ENCODE measurements around the gene GALNT13. TPM values are rescaled to one million over a fixed set of nuclear protein-coding genes. Genes with fewer than 3 reads are reported as not detected.
A peak's percentile ranks its signal among the peaks of the same experiment; 100 is the strongest.

The GALNT13 gene
- 0.07 TPM in 1 of 2 replicates, not detected in the other for total RNA-seq (2014; rRNA removed; shearing (Covaris generic); ENCODE audit: low replicate concordance)

- Histone ChIP-seq H3K9me3 (no peaks in the 10 kb centered on the region), H3K27me3 (peaks cover 34% of the 10 kb centered on the region), H3K36me3 (no peaks in the 10 kb centered on the region), H3K4me3 (peak within 1 kb of the TSS; percentile 32)
- peak; percentile 61 for DNase-seq
Measured at GRCh38 chr2:153871231-153872221, at the start of gene GALNT13. TSS of gene GALNT13 (plus strand) at chr2:153871922.

- Histone ChIP-seq H3K4me3 (no peak overlapping the region), H3K9me3 (no peaks in the 10 kb centered on the region), H3K27me3 (no peaks in the 10 kb centered on the region), H3K36me3 (no peaks in the 10 kb centered on the region)
- DNase-seq, result no peak
Measured at GRCh38 chr2:153823880-153824279, 47.8 kb upstream of the GALNT13 start.

- H3K36me3 ChIP-seq, result no peaks in the 10 kb centered on the region
- no peak overlapping the region for H3K4me3 ChIP-seq
- no peaks in the 10 kb centered on the region for H3K9me3 ChIP-seq
- H3K27me3 ChIP-seq, result no peaks in the 10 kb centered on the region
- no peak for DNase-seq
Measured at GRCh38 chr2:153828335-153828734, 43.4 kb upstream of the GALNT13 start.

GRCh38 chr2:153834662-153835061, 37.1 kb upstream of the GALNT13 start:
- Histone ChIP-seq H3K27me3 (no peaks in the 10 kb centered on the region), H3K36me3 (no peaks in the 10 kb centered on the region), H3K4me3 (no peak overlapping the region), H3K9me3 (no peaks in the 10 kb centered on the region)
- no peak for DNase-seq

- H3K9me3 ChIP-seq, result no peaks in the 10 kb centered on the region
- DNase-seq, result no peak
- no peaks in the 10 kb centered on the region for H3K27me3 ChIP-seq
- H3K36me3 ChIP-seq, result no peaks in the 10 kb centered on the region
- H3K4me3 ChIP-seq, result no peak overlapping the region
Measured at GRCh38 chr2:153858250-153858649, 13.5 kb upstream of the GALNT13 start.

- no peaks in the 10 kb centered on the region for H3K9me3 ChIP-seq
- H3K36me3 ChIP-seq, result no peaks in the 10 kb centered on the region
- no peak overlapping the region for H3K4me3 ChIP-seq
- no peak for DNase-seq
- no peaks in the 10 kb centered on the region for H3K27me3 ChIP-seq
Measured at GRCh38 chr2:153864022-153864421, 7.7 kb upstream of the GALNT13 start.

- Histone ChIP-seq H3K27me3 (peaks cover 11% of the 10 kb centered on the region), H3K36me3 (no peaks in the 10 kb centered on the region), H3K9me3 (no peaks in the 10 kb centered on the region), H3K4me3 (no peak overlapping the region)
- DNase-seq, result no peak
Measured at GRCh38 chr2:153866595-153866994, 5.1 kb upstream of the GALNT13 start.

GRCh38 chr2:153870308-153870707, 1.4 kb upstream of the GALNT13 start:
- no peaks in the 10 kb centered on the region for H3K9me3 ChIP-seq
- peaks cover 30% of the 10 kb centered on the region for H3K27me3 ChIP-seq
- no peaks in the 10 kb centered on the region for H3K36me3 ChIP-seq
- no peak for DNase-seq
- H3K4me3 ChIP-seq, result no peak overlapping the region

- Histone ChIP-seq H3K9me3 (no peaks in the 10 kb centered on the region), H3K27me3 (peaks cover 34% of the 10 kb centered on the region), H3K36me3 (no peaks in the 10 kb centered on the region), H3K4me3 (no peak overlapping the region; the same call in 1 of the 2 replicates)
- DNase-seq, result no peak
Measured at GRCh38 chr2:153872311-153873051, 759 bp downstream of the GALNT13 start.

GRCh38 chr2:153873052-153874048, 1.6 kb downstream of the GALNT13 start:
- DNase-seq, result no peak
- H3K27me3 ChIP-seq, result peaks cover 34% of the 10 kb centered on the region
- H3K9me3 ChIP-seq, result no peaks in the 10 kb centered on the region
- no peaks in the 10 kb centered on the region for H3K36me3 ChIP-seq
- H3K4me3 ChIP-seq, result no peak overlapping the region

- no peak for DNase-seq
- Histone ChIP-seq H3K27me3 (peaks cover 29% of the 10 kb centered on the region), H3K9me3 (no peaks in the 10 kb centered on the region), H3K4me3 (no peak overlapping the region), H3K36me3 (no peaks in the 10 kb centered on the region)
Measured at GRCh38 chr2:153875801-153876466, 4.2 kb downstream of the GALNT13 start.

- no peaks in the 10 kb centered on the region for H3K9me3 ChIP-seq
- no peaks in the 10 kb centered on the region; the same call in 1 of the 2 replicates for H3K27me3 ChIP-seq
- no peak overlapping the region for H3K4me3 ChIP-seq
- H3K36me3 ChIP-seq, result no peaks in the 10 kb centered on the region
- DNase-seq, result no peak
Measured at GRCh38 chr2:153880926-153881325, 9.2 kb downstream of the GALNT13 start.

- no peaks in the 10 kb centered on the region for H3K9me3 ChIP-seq
- no peaks in the 10 kb centered on the region for H3K36me3 ChIP-seq
- DNase-seq, result no peak
- H3K27me3 ChIP-seq, result no peaks in the 10 kb centered on the region
- H3K4me3 ChIP-seq, result no peak overlapping the region
Measured at GRCh38 chr2:153886833-153887232, 15.1 kb downstream of the GALNT13 start.

GRCh38 chr2:153890576-153890975, 18.9 kb downstream of the GALNT13 start:
- no peaks in the 10 kb centered on the region for H3K9me3 ChIP-seq

GRCh38 chr2:153891051-153891450, 19.3 kb downstream of the GALNT13 start:
- H3K9me3 ChIP-seq, result no peaks in the 10 kb centered on the region
- no peak overlapping the region for H3K4me3 ChIP-seq
- DNase-seq, result no peak
- H3K36me3 ChIP-seq, result no peaks in the 10 kb centered on the region
- H3K27me3 ChIP-seq, result no peaks in the 10 kb centered on the region

More at GRCh38 chr2:153890576-153890975, 18.9 kb downstream of the GALNT13 start:
- Histone ChIP-seq H3K36me3 (no peaks in the 10 kb centered on the region), H3K4me3 (no peak overlapping the region), H3K27me3 (no peaks in the 10 kb centered on the region)
- no peak for DNase-seq

Measured in MG63 (cell line).